GM23248 (cell line): Measurements from ENCODE around the gene SDK2.

ENCODE experiments used
- EZH2 ChIP-seq: fragments of 200-600 bp; sonication (generic); IDR thresholded peaks from 2 replicates; pipeline ENCODE4 v1.6.1; 2018; ENCODE audit warnings: antibody characterized with exemption, mild to moderate bottlenecking; ENCODE audit not compliant: insufficient read depth, poor library complexity, severe bottlenecking
- EZH2phosphoT487 ChIP-seq: fragments of 200-600 bp; sonication (generic); IDR thresholded peaks from 2 replicates; pipeline ENCODE4 v1.6.1; 2018; ENCODE audit warnings: antibody characterized with exemption, moderate library complexity, mild to moderate bottlenecking, low read depth; ENCODE audit not compliant: insufficient read depth

DNA sequence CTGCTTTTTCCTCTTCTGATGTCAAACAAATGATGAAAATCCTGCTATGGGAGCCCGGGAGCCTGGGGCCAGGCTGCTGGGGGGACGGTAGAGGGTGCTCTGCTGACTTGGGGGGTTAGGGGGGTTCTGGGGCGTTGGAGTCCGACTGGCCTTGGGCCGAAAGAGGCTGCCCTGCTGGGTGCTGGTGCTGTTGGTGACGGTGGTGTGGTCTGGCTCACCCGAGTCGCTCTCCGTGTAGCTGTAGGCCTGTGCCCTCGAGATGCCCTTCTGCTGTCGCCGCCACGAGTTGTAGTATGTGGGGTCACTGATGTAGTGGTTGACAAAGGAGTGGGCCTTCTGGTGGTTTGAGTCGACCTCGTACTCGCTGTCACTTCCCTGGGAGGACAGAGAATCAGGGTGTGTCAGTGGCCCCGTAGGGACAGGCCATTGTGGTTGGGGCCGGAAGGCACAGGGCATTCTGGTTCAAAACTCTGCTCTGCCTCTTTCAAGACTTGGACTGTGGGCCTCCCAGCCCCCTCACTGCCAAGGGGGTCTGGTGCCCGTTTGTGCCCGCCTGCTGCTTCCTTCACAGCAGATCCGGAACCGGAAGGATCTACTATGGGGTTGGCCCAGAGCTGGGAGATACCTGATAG is 305.6 kb downstream of the SDK2 start:
- no peak for TF ChIP-seq EZH2phosphoT487
- TF ChIP-seq EZH2, result no peak
